KMS-11 (cell line): ENCODE data around the gene SIK2.

Source experiments
- H2AFZ ChIP-seq: fragments of 200-600 bp; sonication (generic); 2 replicates; pipeline ENCODE4 v1.6.1; 2016; ENCODE audit warnings: antibody characterized with exemption, mixed run types, low read depth
- H3K27ac ChIP-seq: fragments of 200-600 bp; sonication (generic); 2 replicates; pipeline ENCODE4 v1.6.1; 2016; ENCODE audit warnings: mild to moderate bottlenecking, mixed run types
- H3K27me3 ChIP-seq: fragments of 200-600 bp; sonication (generic); 2 replicates; pipeline ENCODE4 v1.6.1; 2017; ENCODE audit warnings: mild to moderate bottlenecking, low read depth, mixed run types, moderate library complexity; ENCODE audit not compliant: insufficient read depth
- H3K36me3 ChIP-seq: fragments of 200-600 bp; sonication (generic); 2 replicates; pipeline ENCODE4 v1.6.1; 2017; ENCODE audit warnings: mild to moderate bottlenecking, mixed run types; ENCODE audit not compliant: insufficient read depth
- H3K4me1 ChIP-seq: fragments of 200-600 bp; sonication (generic); 2 replicates; pipeline ENCODE4 v1.6.1; 2016; ENCODE audit warnings: mild to moderate bottlenecking, low read depth, mixed run types; ENCODE audit not compliant: poor library complexity, severe bottlenecking
- H3K4me2 ChIP-seq: fragments of 200-600 bp; sonication (generic); 2 replicates; pipeline ENCODE4 v1.7.0; 2016; ENCODE audit warnings: mild to moderate bottlenecking, mixed run types
- H3K4me3 ChIP-seq: fragments of 200-600 bp; sonication (generic); IDR thresholded peaks from 2 replicates; pipeline ENCODE4 v1.6.1; 2017; ENCODE audit warnings: low read depth, low read length, mixed read lengths; ENCODE audit not compliant: insufficient read depth
- H3K79me2 ChIP-seq: fragments of 200-600 bp; sonication (generic); 2 replicates; pipeline ENCODE4 v1.6.1; 2016; ENCODE audit warnings: low read depth, mixed run types; ENCODE audit not compliant: insufficient read depth
- H3K9ac ChIP-seq: fragments of 200-600 bp; sonication (generic); 2 replicates; pipeline ENCODE4 v1.6.1; 2016; ENCODE audit warnings: mild to moderate bottlenecking, mixed run types
- H4K20me1 ChIP-seq: fragments of 200-600 bp; sonication (generic); 2 replicates; pipeline ENCODE4 v1.6.1; 2016; ENCODE audit warnings: mild to moderate bottlenecking, mixed run types; ENCODE audit not compliant: insufficient read depth
- TF ChIP-seq, protein P1 (sequence below): fragments of 200-600 bp; sonication (generic); conservative IDR thresholded peaks from 2 replicates; pipeline ENCODE4 v1.6.1; 2017; ENCODE audit warnings: low read depth, mild to moderate bottlenecking, antibody characterized with exemption, low read length, moderate library complexity, mixed read lengths

Gene SIK2

DNA sequence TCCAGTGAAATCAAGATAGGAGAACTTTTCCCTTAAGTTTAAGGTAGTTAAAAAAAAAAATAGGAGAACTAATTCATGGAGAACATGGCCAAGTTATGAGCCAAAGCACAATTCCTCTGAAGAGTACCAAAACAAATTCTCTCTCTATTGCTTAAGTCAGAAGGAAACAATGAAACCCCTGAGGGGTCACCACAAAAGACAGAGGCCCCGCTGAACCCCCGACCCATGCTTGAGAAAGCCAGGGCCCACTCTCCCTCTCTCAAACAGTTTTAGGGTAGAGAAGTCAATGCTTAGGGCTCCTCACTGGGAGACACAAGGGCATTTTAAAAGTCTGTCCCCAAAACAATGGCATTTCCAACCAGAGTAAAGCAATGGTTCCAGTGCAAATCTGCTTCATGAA lies 137.1 kb downstream of the SIK2 start:
- H3K4me2 ChIP-seq, result no peak overlapping the region
- H2AFZ ChIP-seq, result no peak overlapping the region
- H3K4me1 ChIP-seq, result peaks cover 15% of the 10 kb centered on the region
- no peaks in the 10 kb centered on the region for H3K27me3 ChIP-seq
- no peaks in the 10 kb centered on the region for H3K79me2 ChIP-seq
- H3K36me3 ChIP-seq, result peaks cover 5% of the 10 kb centered on the region; the same call in 1 of the 2 replicates
- TF ChIP-seq, protein P1, sequence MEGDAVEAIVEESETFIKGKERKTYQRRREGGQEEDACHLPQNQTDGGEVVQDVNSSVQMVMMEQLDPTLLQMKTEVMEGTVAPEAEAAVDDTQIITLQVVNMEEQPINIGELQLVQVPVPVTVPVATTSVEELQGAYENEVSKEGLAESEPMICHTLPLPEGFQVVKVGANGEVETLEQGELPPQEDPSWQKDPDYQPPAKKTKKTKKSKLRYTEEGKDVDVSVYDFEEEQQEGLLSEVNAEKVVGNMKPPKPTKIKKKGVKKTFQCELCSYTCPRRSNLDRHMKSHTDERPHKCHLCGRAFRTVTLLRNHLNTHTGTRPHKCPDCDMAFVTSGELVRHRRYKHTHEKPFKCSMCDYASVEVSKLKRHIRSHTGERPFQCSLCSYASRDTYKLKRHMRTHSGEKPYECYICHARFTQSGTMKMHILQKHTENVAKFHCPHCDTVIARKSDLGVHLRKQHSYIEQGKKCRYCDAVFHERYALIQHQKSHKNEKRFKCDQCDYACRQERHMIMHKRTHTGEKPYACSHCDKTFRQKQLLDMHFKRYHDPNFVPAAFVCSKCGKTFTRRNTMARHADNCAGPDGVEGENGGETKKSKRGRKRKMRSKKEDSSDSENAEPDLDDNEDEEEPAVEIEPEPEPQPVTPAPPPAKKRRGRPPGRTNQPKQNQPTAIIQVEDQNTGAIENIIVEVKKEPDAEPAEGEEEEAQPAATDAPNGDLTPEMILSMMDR, result no peak
- no peaks in the 10 kb centered on the region for H4K20me1 ChIP-seq
- H3K4me3 ChIP-seq, result no peak overlapping the region
- H3K9ac ChIP-seq, result no peak overlapping the region
- no peak overlapping the region for H3K27ac ChIP-seq

DNA sequence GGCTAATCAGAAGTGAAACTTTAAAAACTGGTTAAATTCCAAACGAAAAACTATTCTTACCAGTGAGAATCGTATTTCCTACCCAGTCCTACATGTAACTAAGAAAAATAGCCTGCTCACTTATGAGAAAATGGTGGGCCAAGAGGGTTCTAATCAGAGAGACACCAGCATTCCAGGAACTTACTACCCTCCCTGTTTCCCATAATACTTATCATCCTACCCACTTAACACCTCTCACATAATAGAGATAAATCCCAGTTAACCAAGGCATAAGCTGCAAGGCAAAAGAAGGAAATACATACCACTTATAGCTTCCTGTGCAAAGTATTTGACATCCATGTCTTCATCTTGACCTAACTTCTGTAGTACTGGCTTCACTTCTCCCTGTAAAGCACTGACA lies 139.5 kb downstream of the SIK2 start:
- H3K4me2 ChIP-seq, result no peak overlapping the region
- no peak overlapping the region for H3K4me3 ChIP-seq
- H3K36me3 ChIP-seq, result peaks cover 5% of the 10 kb centered on the region; the same call in 1 of the 2 replicates
- TF ChIP-seq, protein P1, result no peak
- no peak overlapping the region for H3K27ac ChIP-seq
- no peaks in the 10 kb centered on the region for H3K27me3 ChIP-seq
- no peaks in the 10 kb centered on the region for H4K20me1 ChIP-seq
- no peak overlapping the region for H3K9ac ChIP-seq
- H3K79me2 ChIP-seq, result no peaks in the 10 kb centered on the region
- peaks cover 15% of the 10 kb centered on the region for H3K4me1 ChIP-seq
- no peak overlapping the region for H2AFZ ChIP-seq

DNA sequence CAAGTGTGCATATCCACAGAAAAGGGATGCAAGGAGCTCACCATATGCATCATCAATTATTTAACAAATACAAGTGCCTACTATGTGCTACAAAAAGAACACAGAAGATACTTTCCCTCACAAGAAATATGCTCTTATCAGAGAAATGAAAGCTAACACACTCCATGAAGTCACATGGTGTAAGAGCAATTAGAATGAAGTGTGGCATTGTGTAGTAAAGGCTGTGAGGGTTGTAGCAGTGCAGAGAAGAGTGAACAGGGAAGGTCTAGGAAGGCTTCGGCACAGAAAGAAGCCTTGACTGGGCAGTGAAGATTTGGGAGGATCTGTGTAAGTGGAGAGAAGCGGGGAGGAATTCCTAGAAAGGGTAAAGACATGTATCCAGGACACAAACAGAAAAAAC lies 141.5 kb downstream of the SIK2 start:
- no peaks in the 10 kb centered on the region for H4K20me1 ChIP-seq
- peaks cover 15% of the 10 kb centered on the region for H3K4me1 ChIP-seq
- H3K27me3 ChIP-seq, result no peaks in the 10 kb centered on the region
- no peaks in the 10 kb centered on the region for H3K79me2 ChIP-seq
- peaks cover 5% of the 10 kb centered on the region; the same call in 1 of the 2 replicates for H3K36me3 ChIP-seq
- no peak overlapping the region for H3K27ac ChIP-seq
- no peak overlapping the region for H3K4me3 ChIP-seq
- no peak overlapping the region for H2AFZ ChIP-seq
- TF ChIP-seq, protein P1, result no peak
- H3K4me2 ChIP-seq, result no peak overlapping the region
- H3K9ac ChIP-seq, result no peak overlapping the region

DNA sequence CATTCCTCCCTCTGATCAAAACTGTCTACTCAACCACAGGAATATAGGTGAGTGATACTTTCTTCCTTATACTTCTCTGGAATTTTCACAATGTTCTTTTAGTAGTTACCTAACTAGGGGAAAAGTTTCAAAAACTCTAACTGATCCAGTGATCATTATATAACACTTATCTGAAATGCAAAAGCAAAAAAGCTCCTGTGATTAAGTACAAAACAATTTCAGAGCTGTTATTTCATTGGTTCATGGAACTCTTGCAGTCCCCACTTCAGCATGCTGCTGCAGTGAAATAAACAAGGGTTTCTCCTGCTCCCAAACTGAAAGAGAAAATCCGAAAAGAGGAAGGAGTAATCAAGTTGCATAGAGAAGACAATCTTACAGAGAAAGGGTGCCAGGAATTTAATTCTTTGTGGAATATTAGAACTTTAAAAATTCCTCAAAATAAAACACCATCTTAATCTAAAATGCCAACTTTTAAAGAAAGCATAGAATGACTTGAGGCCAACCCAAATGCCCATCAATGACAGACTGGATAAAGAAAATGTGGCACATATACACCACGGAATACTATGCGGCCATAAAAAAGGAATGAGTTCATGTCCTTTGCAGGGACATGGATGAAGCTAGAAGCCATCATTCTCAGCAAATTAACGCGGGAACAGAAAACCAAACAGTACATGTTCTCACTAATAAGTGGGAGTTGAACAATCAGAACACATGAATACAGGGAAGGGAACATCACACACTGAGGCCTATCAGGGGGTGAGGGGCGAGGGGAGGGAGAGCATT lies 143.7 kb downstream of the SIK2 start:
- peaks cover 3% of the 10 kb centered on the region for H3K4me1 ChIP-seq
- no peak overlapping the region for H3K4me3 ChIP-seq
- TF ChIP-seq, protein P1, result no peak
- H3K4me2 ChIP-seq, result no peak overlapping the region
- H3K9ac ChIP-seq, result no peak overlapping the region
- no peak overlapping the region for H3K27ac ChIP-seq
- H3K36me3 ChIP-seq, result peaks cover 5% of the 10 kb centered on the region; the same call in 1 of the 2 replicates
- no peaks in the 10 kb centered on the region for H4K20me1 ChIP-seq
- H2AFZ ChIP-seq, result no peak overlapping the region
- no peaks in the 10 kb centered on the region for H3K27me3 ChIP-seq
- H3K79me2 ChIP-seq, result no peaks in the 10 kb centered on the region
